Caco-2 (cell line): ENCODE measurements around the gene SLC16A10. TPM values are rescaled to one million over a fixed set of nuclear protein-coding genes. Genes with fewer than 3 reads are reported as not detected.
"Not testable (repeated sequence)": the region's sequence is repeated elsewhere in the genome, so short reads cannot be mapped to it uniquely, and the experiment has no call there.

Source experiments
- BruUV-seq: library from RNA; stranded (reverse); fragments of 400-500 nt; replicated peaks from 2 replicates; lab custom pipeline; 2021; lab: Mats Ljungman, UMichigan
- CTCF ChIA-PET: fragments of 300-600 bp; sonication (Branson Sonifier 250); formaldehyde crosslinking; loops from one replicate; lab custom pipeline; 2022; ENCODE audit warnings: antibody characterized with exemption; lab: Charles Lee
- POLR2A ChIA-PET: fragments of 300-600 bp; sonication (Branson Sonifier 250); formaldehyde crosslinking; loops from one replicate; lab custom pipeline; 2022; ENCODE audit warnings: antibody characterized with exemption; lab: Charles Lee
- DNase-seq, 2 experiments: peaks; one replicate each; pipeline versions ENCODE4 v3.0.0 to v3.0.0-alpha.2; 2020 to 2022
- H3K27me3 ChIP-seq: replicated peaks from 2 replicates; pipeline ENCODE4 v1.6.0; 2011; ENCODE audit warnings: low read length; ENCODE audit not compliant: control insufficient read depth, insufficient read depth
- H3K36me3 ChIP-seq: 2 replicates; pipeline ENCODE4 v1.5.1; 2011; ENCODE audit warnings: low read length; ENCODE audit not compliant: control insufficient read depth, insufficient read depth
- H3K4me1 ChIP-seq: fragments of 250-450 bp; sonication (Bioruptor Pico); 2 replicates; pipeline ENCODE4 v1.5.1; 2020; ENCODE audit warnings: mild to moderate bottlenecking
- H3K4me3 ChIP-seq: 2 replicates; pipeline ENCODE4 v1.5.1; 2011; ENCODE audit warnings: low read depth, mild to moderate bottlenecking, control low read depth, low read length
- H3K9me3 ChIP-seq: fragments of 250-450 bp; sonication (Bioruptor Pico); 2 replicates; pipeline ENCODE4 v1.5.1; 2020; ENCODE audit warnings: mild to moderate bottlenecking, moderate library complexity
- H3K27ac Mint-ChIP-seq: one replicate; pipeline ENCODE4 v1.8.0; 2022; ENCODE audit warnings: mixed read lengths; ENCODE audit not compliant: unreplicated experiment
- H3K27me3 Mint-ChIP-seq: one replicate; pipeline ENCODE4 v1.8.0; 2022; ENCODE audit warnings: mixed read lengths; ENCODE audit not compliant: insufficient read depth, unreplicated experiment
- H3K36me3 Mint-ChIP-seq: one replicate; pipeline ENCODE4 v1.8.0; 2022; ENCODE audit warnings: mild to moderate bottlenecking, mixed read lengths; ENCODE audit not compliant: insufficient read depth, unreplicated experiment
- H3K4me1 Mint-ChIP-seq: one replicate; pipeline ENCODE4 v1.8.0; 2022; ENCODE audit warnings: low read depth, mixed read lengths; ENCODE audit not compliant: unreplicated experiment
- H3K4me3 Mint-ChIP-seq: one replicate; pipeline ENCODE4 v1.8.0; 2022; ENCODE audit warnings: mild to moderate bottlenecking, moderate library complexity, mixed read lengths; ENCODE audit not compliant: unreplicated experiment
- H3K9me3 Mint-ChIP-seq: one replicate; pipeline ENCODE4 v1.8.0; 2022; ENCODE audit warnings: mixed read lengths; ENCODE audit not compliant: unreplicated experiment
- CTCF ChIP-seq, 2 experiments: fragments of 200-600 bp in 1 of 2; IDR thresholded peaks; 1 replicate in 1 of 2; 2 replicates in 1 of 2; pipeline versions ENCODE4 v1.5.1 to v1.8.0; 2011 to 2022; ENCODE audit warnings: antibody characterized with exemption in 1 of 2, control low read depth in 1 of 2, inconsistent platforms in 1 of 2, low read depth in 1 of 2, low read length in 1 of 2, mild to moderate bottlenecking in 1 of 2, moderate library complexity in 1 of 2; ENCODE audit not compliant: insufficient read depth in 1 of 2, severe bottlenecking in 1 of 2, unreplicated experiment in 1 of 2
- intact Hi-C: fragments of 100-400 bp; cut with micrococcal nuclease; formaldehyde crosslinking; loops from one replicate; pipeline ENCODE4 v1.10.0; 2022; ENCODE audit not compliant: unreplicated experiment
- total RNA-seq: library from RNA; stranded (reverse); gene quantifications from 2 replicates; pipeline ENCODE4 v1.2.3, GENCODE V29; 2022

SLC16A10 gene
- total RNA-seq, 1 experiment from 2014 or later: 14.2 TPM

DNA sequence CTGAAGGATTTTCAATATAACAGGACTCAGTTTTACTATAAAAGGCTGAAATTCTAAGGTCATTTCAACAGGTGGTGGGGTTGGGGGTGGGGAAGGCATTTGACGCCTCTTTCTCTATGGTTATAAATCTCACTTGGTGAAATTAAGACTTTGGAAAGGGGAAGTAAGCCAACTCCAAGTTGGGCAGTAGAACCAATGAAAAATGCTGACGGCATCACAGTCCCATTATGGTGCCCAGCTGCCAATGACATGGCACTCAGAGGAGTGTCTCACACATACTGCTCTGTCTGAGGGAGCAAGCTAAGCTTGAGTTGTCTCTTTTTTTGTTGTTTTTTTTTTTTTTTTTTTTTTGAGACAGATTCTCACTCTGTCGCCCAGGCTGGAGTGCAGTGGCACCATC lies 4.7 kb downstream of the SLC16A10 start:
- Histone ChIP-seq H3K4me1 (no peaks in the 10 kb centered on the region), H3K27me3 (no peaks in the 10 kb centered on the region), H3K4me3 (no peak overlapping the region), H3K9me3 (no peaks in the 10 kb centered on the region), H3K36me3 (no peaks in the 10 kb centered on the region)
- Mint-ChIP-seq H3K27me3 (no peaks in the 10 kb centered on the region), H3K36me3 (peaks cover 8% of the 10 kb centered on the region), H3K27ac (no peak overlapping the region), H3K4me3 (no peak overlapping the region), H3K9me3 (peaks cover 11% of the 10 kb centered on the region), H3K4me1 (peaks cover 6% of the 10 kb centered on the region)
- no peak for DNase-seq
- ChIA-PET CTCF (no interaction called here), POLR2A (no interaction called here)
- no peak for TF ChIP-seq CTCF (IDR thresholded peaks at IDR 0.05; ENCODE audit: insufficient read depth in 1 of 2, low read depth in 1 of 2, low read length in 1 of 2, severe bottlenecking in 1 of 2, unreplicated experiment in 1 of 2)
- no TSS peak for BruUV-seq
- intact Hi-C loops: no loop called here

- DNase-seq, H3K36me3 Mint-ChIP-seq, H3K4me1 Mint-ChIP-seq, H3K4me3 Mint-ChIP-seq, H3K27me3 ChIP-seq, BruUV-seq, H3K9me3 ChIP-seq, H3K27me3 Mint-ChIP-seq, H3K4me3 ChIP-seq, H3K27ac Mint-ChIP-seq, CTCF ChIA-PET, H3K4me1 ChIP-seq, intact Hi-C loops, H3K36me3 ChIP-seq: not testable (repeated sequence)
- POLR2A ChIA-PET: interaction anchor here (0.6 kb wide), 1 partner anchor 42 kb away, joined by 4 read pairs; no protein-coding TSS in a partner anchor
- H3K9me3 Mint-ChIP-seq: peaks cover 11% of the 10 kb centered on the region
Observed at GRCh38 chr6:111095488-111095887, 8.2 kb downstream of the SLC16A10 start.

GRCh38 chr6:111096246-111096645 lies 8.9 kb downstream of the SLC16A10 start:
- no peak for TF ChIP-seq CTCF (IDR thresholded peaks at IDR 0.05; ENCODE audit: insufficient read depth in 1 of 2, low read depth in 1 of 2, low read length in 1 of 2, severe bottlenecking in 1 of 2, unreplicated experiment in 1 of 2)
- H3K4me1 ChIP-seq: no peaks in the 10 kb centered on the region
- no peaks in the 10 kb centered on the region for H3K36me3 ChIP-seq
- Mint-ChIP-seq H3K4me3 (no peak overlapping the region), H3K4me1 (no peaks in the 10 kb centered on the region), H3K27ac (no peak overlapping the region), H3K27me3 (no peaks in the 10 kb centered on the region), H3K36me3 (no peaks in the 10 kb centered on the region), H3K9me3 (peaks cover 11% of the 10 kb centered on the region)
- intact Hi-C loops: no loop called here
- CTCF ChIA-PET: no interaction called here
- no peak overlapping the region for H3K4me3 ChIP-seq
- no peaks in the 10 kb centered on the region for H3K27me3 ChIP-seq
- H3K9me3 ChIP-seq: no peaks in the 10 kb centered on the region
- BruUV-seq: no TSS peak
- POLR2A ChIA-PET: interaction anchor here (0.6 kb wide), 1 partner anchor 41 kb away, joined by 4 read pairs; no protein-coding TSS in a partner anchor
- no peak for DNase-seq

- Mint-ChIP-seq H3K9me3 (peaks cover 11% of the 10 kb centered on the region), H3K4me1 (no peaks in the 10 kb centered on the region), H3K4me3 (no peak overlapping the region), H3K36me3 (no peaks in the 10 kb centered on the region), H3K27ac (no peak overlapping the region), H3K27me3 (no peaks in the 10 kb centered on the region)
- no peaks in the 10 kb centered on the region for H3K27me3 ChIP-seq
- no peaks in the 10 kb centered on the region for H3K36me3 ChIP-seq
- intact Hi-C loops: no loop called here
- BruUV-seq: no TSS peak
- ChIA-PET CTCF (no interaction called here), POLR2A (no interaction called here)
- no peak for DNase-seq
- H3K4me1 ChIP-seq: no peaks in the 10 kb centered on the region
- TF ChIP-seq CTCF (IDR thresholded peaks at IDR 0.05; ENCODE audit: insufficient read depth in 1 of 2, low read depth in 1 of 2, low read length in 1 of 2, severe bottlenecking in 1 of 2, unreplicated experiment in 1 of 2): no peak
- no peaks in the 10 kb centered on the region for H3K9me3 ChIP-seq
- no peak overlapping the region for H3K4me3 ChIP-seq
Observed at GRCh38 chr6:111098597-111098996, 11.3 kb downstream of the SLC16A10 start.
